H1 (cell line): ENCODE results near the gene TMEM269. TPM values are rescaled to one million over a fixed set of nuclear protein-coding genes. Genes with fewer than 3 reads are reported as not detected.

Experiments used
- CTCF ChIA-PET: fragments of 300-600 bp; sonication (Branson Sonifier 250); formaldehyde crosslinking; loops from one replicate; lab custom pipeline; 2021; ENCODE audit not compliant: partially characterized antibody; lab: Charles Lee
- POLR2A ChIA-PET: fragments of 300-600 bp; sonication (Branson Sonifier 250); formaldehyde crosslinking; loops from one replicate; lab custom pipeline; 2021; ENCODE audit warnings: inconsistent platforms; ENCODE audit not compliant: partially characterized antibody; lab: Charles Lee
- DNase-seq, 2 experiments: peaks; one replicate each; pipeline versions ENCODE4 v3.0.0 to v3.0.0-alpha.2; 2010 to 2022; ENCODE audit warnings: low spot score in 2 of 2, low read depth in 1 of 2, mixed read lengths in 1 of 2
- FAIRE-seq: peaks from 2 replicates; lab custom pipeline; 2011; peaks lifted over from hg19 to GRCh38; lab: Jason Lieb, UNC
- H2AFZ ChIP-seq: 2 replicates; pipeline ENCODE4 v1.8.1; 2012; ENCODE audit warnings: low read length, inconsistent platforms
- H2AK5ac ChIP-seq: 2 replicates; pipeline ENCODE4 v1.6.1; 2013; ENCODE audit warnings: low read depth, low read length
- H2BK120ac ChIP-seq: replicated peaks from 2 replicates; pipeline ENCODE3; 2013; ENCODE audit warnings: low read depth, low read length, inconsistent platforms
- H2BK12ac ChIP-seq: 2 replicates; pipeline ENCODE4 v1.6.1; 2013; ENCODE audit warnings: low read depth, low read length
- H2BK15ac ChIP-seq: 2 replicates; pipeline ENCODE4 v1.6.1; 2013; ENCODE audit warnings: low read length
- H2BK20ac ChIP-seq: 2 replicates; pipeline ENCODE4 v1.6.1; 2013; ENCODE audit warnings: low read length
- H2BK5ac ChIP-seq: 2 replicates; pipeline ENCODE4 v1.6.1; 2013; ENCODE audit warnings: low read depth, low read length
- H3K14ac ChIP-seq: 2 replicates; pipeline ENCODE4 v1.6.1; 2013; ENCODE audit warnings: inconsistent platforms; ENCODE audit not compliant: insufficient read length
- H3K18ac ChIP-seq: 2 replicates; pipeline ENCODE4 v1.6.1; 2013; ENCODE audit warnings: low read length; ENCODE audit errors: extremely low read depth
- H3K23ac ChIP-seq: 2 replicates; pipeline ENCODE4 v1.6.1; 2013; ENCODE audit warnings: inconsistent platforms; ENCODE audit not compliant: insufficient read length
- H3K23me2 ChIP-seq: 2 replicates; pipeline ENCODE4 v1.6.1; 2013; ENCODE audit warnings: low read depth, low read length
- H3K27ac ChIP-seq: 2 replicates; pipeline ENCODE4 v1.6.1; 2011; ENCODE audit warnings: low read depth, low read length, inconsistent platforms
- H3K27me3 ChIP-seq, 4 experiments: replicated peaks in 1 of 4; 1 replicate in 1 of 4; 2 replicates in 3 of 4; pipeline versions ENCODE4 v1.6.1 to v1.8.1; 2011 to 2013; ENCODE audit warnings: low read length in 3 of 4, mild to moderate bottlenecking in 3 of 4, inconsistent platforms in 2 of 4, mixed read lengths in 2 of 4, moderate library complexity in 1 of 4; ENCODE audit not compliant: control insufficient read depth in 3 of 4, insufficient read depth in 3 of 4; ENCODE audit errors: extremely low read depth in 1 of 4
- H3K36me3 ChIP-seq, 4 experiments: 2 replicates each; pipeline versions ENCODE4 v1.6.1 to v1.8.1; 2011 to 2013; ENCODE audit warnings: mild to moderate bottlenecking in 4 of 4, low read length in 3 of 4, moderate library complexity in 2 of 4, control low read depth in 1 of 4, inconsistent platforms in 1 of 4; ENCODE audit not compliant: insufficient read depth in 4 of 4, control insufficient read depth in 2 of 4
- H3K4ac ChIP-seq: replicated peaks from 2 replicates; pipeline ENCODE3; 2013; ENCODE audit warnings: low read length, low read depth, mixed read lengths, inconsistent platforms; ENCODE audit not compliant: insufficient read length
- H3K4me1 ChIP-seq, 4 experiments: replicated peaks in 1 of 4; 1 replicate in 1 of 4; 2 replicates in 3 of 4; pipeline versions ENCODE4 v1.6.1 to v1.8.1; 2011 to 2013; ENCODE audit warnings: low read length in 3 of 4, inconsistent platforms in 2 of 4, mixed read lengths in 1 of 4; ENCODE audit not compliant: insufficient read depth in 4 of 4, control insufficient read depth in 3 of 4
- H3K4me2 ChIP-seq, 2 experiments: 2 replicates each; pipeline versions ENCODE4 v1.6.1 to v1.8.1; 2011 to 2013; ENCODE audit warnings: low read depth in 2 of 2, low read length in 2 of 2, control low read depth in 1 of 2, inconsistent platforms in 1 of 2, mild to moderate bottlenecking in 1 of 2; ENCODE audit not compliant: insufficient read depth in 1 of 2
- H3K4me3 ChIP-seq, 4 experiments: fragments of 200-600, 300-600 bp in 1 of 4; sonication (generic), shearing (Covaris generic), sonication (Bioruptor Twin) in 1 of 4; 2 replicates each; pipeline versions ENCODE4 v1.5.1 to v1.8.1; 2011 to 2016; ENCODE audit warnings: low read length in 4 of 4, low read depth in 3 of 4, control low read depth in 2 of 4, inconsistent platforms in 2 of 4, mild to moderate bottlenecking in 2 of 4, mixed read lengths in 1 of 4, moderate library complexity in 1 of 4; ENCODE audit not compliant: insufficient read depth in 2 of 4; ENCODE audit errors: extremely low read depth in 1 of 4
- H3K56ac ChIP-seq: replicated peaks from 2 replicates; pipeline ENCODE3; 2013; ENCODE audit warnings: low read depth, mild to moderate bottlenecking, mixed read lengths, low read length, inconsistent platforms; ENCODE audit not compliant: insufficient read length
- H3K79me1 ChIP-seq: 2 replicates; pipeline ENCODE4 v1.6.1; 2013; ENCODE audit warnings: low read depth, low read length, control low read depth
- H3K79me2 ChIP-seq, 2 experiments: 2 replicates each; pipeline versions ENCODE4 v1.6.1 to v1.8.1; 2012 to 2013; ENCODE audit warnings: low read length in 2 of 2, mild to moderate bottlenecking in 2 of 2, inconsistent platforms in 1 of 2; ENCODE audit not compliant: insufficient read depth in 2 of 2, control insufficient read depth in 1 of 2
- H3K9ac ChIP-seq, 4 experiments: replicated peaks in 1 of 4; 1 replicate in 1 of 4; 2 replicates in 3 of 4; pipeline versions ENCODE4 v1.6.1 to v1.8.1; 2011 to 2013; ENCODE audit warnings: low read depth in 3 of 4, low read length in 3 of 4, control low read depth in 2 of 4, mild to moderate bottlenecking in 2 of 4, moderate library complexity in 2 of 4, inconsistent platforms in 1 of 4; ENCODE audit errors: extremely low read depth in 1 of 4
- H3K9me3 ChIP-seq, 2 experiments: 2 replicates each; pipeline versions ENCODE4 v1.6.1 to v1.8.1; 2012 to 2013; ENCODE audit warnings: mild to moderate bottlenecking in 2 of 2, moderate library complexity in 2 of 2, control low read depth in 1 of 2, inconsistent platforms in 1 of 2, low read depth in 1 of 2, low read length in 1 of 2, mixed read lengths in 1 of 2; ENCODE audit not compliant: insufficient read depth in 2 of 2
- H4K20me1 ChIP-seq, 2 experiments: replicated peaks in 1 of 2; 2 replicates each; pipeline versions ENCODE3 to v1.8.1; 2011 to 2013; ENCODE audit warnings: inconsistent platforms in 2 of 2, low read length in 2 of 2, mild to moderate bottlenecking in 1 of 2; ENCODE audit not compliant: insufficient read depth in 2 of 2, control insufficient read depth in 1 of 2
- H4K5ac ChIP-seq: 2 replicates; pipeline ENCODE4 v1.6.1; 2013; ENCODE audit warnings: low read length, low read depth, mixed read lengths, inconsistent platforms; ENCODE audit not compliant: insufficient read length
- H4K8ac ChIP-seq: 2 replicates; pipeline ENCODE4 v1.8.0; 2013; ENCODE audit warnings: mild to moderate bottlenecking, moderate library complexity, low read length, inconsistent platforms; ENCODE audit not compliant: insufficient read depth; ENCODE audit errors: extremely low read depth
- H4K91ac ChIP-seq: replicated peaks from 2 replicates; pipeline ENCODE3; 2013; ENCODE audit warnings: low read length, mixed read lengths, inconsistent platforms; ENCODE audit not compliant: insufficient read length
- ATF2 ChIP-seq: IDR thresholded peaks from 2 replicates; pipeline ENCODE4 v1.6.1; 2012; ENCODE audit warnings: low read length, inconsistent platforms
- CEBPB ChIP-seq: IDR thresholded peaks from 2 replicates; pipeline ENCODE4 v1.6.1; 2012; ENCODE audit warnings: low read depth, low read length
- KDM1A ChIP-seq: fragments of 200-600, 300-600 bp; sonication (generic); IDR thresholded peaks from 2 replicates; pipeline ENCODE4 v1.7.1; 2016; ENCODE audit warnings: mild to moderate bottlenecking, low read length, borderline replicate concordance
- NANOG ChIP-seq: IDR thresholded peaks from 2 replicates; pipeline ENCODE4 v1.6.1; 2011; ENCODE audit warnings: low read length, low read depth, mild to moderate bottlenecking, inconsistent platforms; ENCODE audit not compliant: insufficient read depth, poor library complexity, severe bottlenecking
- RFX5 ChIP-seq: IDR thresholded peaks from 2 replicates; pipeline ENCODE4 v1.6.1; 2011; ENCODE audit warnings: low read depth, low read length, improper control_type of control experiment, borderline replicate concordance
- SAP30 ChIP-seq: fragments of 300-600 bp; sonication (generic); IDR thresholded peaks from 2 replicates; pipeline ENCODE4 v1.7.1; 2012; ENCODE audit warnings: low read length, moderate library complexity, mild to moderate bottlenecking, inconsistent platforms; ENCODE audit not compliant: insufficient read depth, insufficient replicate concordance
- SP4 ChIP-seq: IDR thresholded peaks from 2 replicates; pipeline ENCODE4 v1.6.1; 2012; ENCODE audit warnings: low read length, inconsistent platforms
- TBP ChIP-seq: IDR thresholded peaks from 2 replicates; pipeline ENCODE4 v1.6.1; 2011; ENCODE audit warnings: low read depth, low read length, improper control_type of control experiment
- WGBS, 2 experiments: shearing (Covaris generic) in 1 of 2; methylation state at CpG; one replicate each; pipeline versions ENCODE4 v1.1.6 to v1.1.7; 2013 to 2015; ENCODE audit warnings: low lambda C conversion rate in 2 of 2, mixed read lengths in 2 of 2, inconsistent platforms in 1 of 2, low coverage in 1 of 2, missing lambda C conversion rate in 1 of 2; ENCODE audit not compliant: insufficient replicate concordance in 2 of 2, insufficient coverage in 1 of 2, insufficient read length in 1 of 2; ENCODE audit errors: extremely low coverage in 1 of 2, missing lambda C conversion rate in 1 of 2; 5-methylcytosine and 5-hydroxymethylcytosine counted together
- polyA plus RNA-seq, 7 experiments: library from polyadenylated mRNA; depleted of rRNA in 3 of 7; stranded (reverse) in 5 of 7; unstranded in 2 of 7; fragments of >200 nt in 5 of 7; fragments of 200-250 nt in 2 of 7; gene quantifications; 1 replicate in 5 of 7; 2 replicates in 1 of 7; 4 replicates in 1 of 7; pipeline versions ENCODE4 v1.2.1 to v1.2.3, GENCODE V29; 2011 to 2013; ENCODE audit warnings: missing spikeins in 2 of 7, mixed read lengths in 2 of 7
- total RNA-seq: library from RNA; stranded (reverse); fragmentation: NEBNext Ultra II Directional; extraction: Animal tissue kit (Norgen Biotek cat#: 25700); gene quantifications from 2 replicates; pipeline ENCODE4 v1.2.1, GENCODE V29; 2021

Gene TMEM269
- total and polyA plus RNA-seq, 2 of the 8 experiments (the other 6 are each of a cell fraction or from before 2014, with no cell fraction given) = 0.14 to 0.35 TPM

DNA sequence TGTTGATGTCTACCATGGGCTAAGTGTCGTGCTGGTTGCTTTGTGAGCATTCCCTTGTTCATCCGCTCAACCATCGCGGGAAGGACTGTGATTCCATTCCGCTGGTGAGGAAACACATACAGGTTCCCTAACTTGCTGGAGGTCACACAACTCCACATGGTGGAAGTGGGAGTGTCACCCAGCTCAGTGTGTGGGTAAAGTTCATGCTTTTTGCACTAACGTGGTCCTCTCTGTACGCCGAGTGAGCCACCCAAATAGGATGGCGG, 40.7 kb upstream of the TMEM269 start:
- H3K14ac ChIP-seq = no peak overlapping the region
- ChIA-PET POLR2A (interaction anchor here (1.3 to 3.7 kb wide), 5 partner anchors 13 to 78 kb away, joined by 3 to 9 read pairs (median 5); partner anchors contain the start of genes C1orf50, P3H1 and YBX1), CTCF (interaction anchor here (1.3 to 9.8 kb wide), 3 partner anchors 9 to 166 kb away, joined by 5 to 77 read pairs (median 62); no protein-coding TSS in a partner anchor)
- H3K18ac ChIP-seq = no peak overlapping the region
- H2BK5ac ChIP-seq = no peak overlapping the region
- peaks cover 0 to 6% of the 10 kb centered on the region in 2 experiments for H4K20me1 ChIP-seq
- WGBS, 2 experiments = 93% methylated on average over 9 of the region's 9 CpGs; no CpG with 5 or more reads in 1 of the 2 experiments
- peaks cover 0 to 30% (median 24%) of the 10 kb centered on the region in 4 experiments; a peak in 6 of 7 replicates for H3K4me1 ChIP-seq
- peaks cover 5% of the 10 kb centered on the region; the same call in 1 of the 2 replicates for H3K23me2 ChIP-seq
- H4K5ac ChIP-seq = no peak overlapping the region
- peaks cover 2% of the 10 kb centered on the region; the same call in 1 of the 2 replicates for H3K79me1 ChIP-seq
- no peak overlapping the region for H3K9ac ChIP-seq
- FAIRE-seq (no peak), DNase-seq (no peak)
- peaks cover 3 to 14% (median 4%) of the 10 kb centered on the region in 4 experiments; a peak in 7 of 8 replicates for H3K36me3 ChIP-seq
- H2BK20ac ChIP-seq = no peak overlapping the region
- H3K27ac ChIP-seq = no peak overlapping the region
- H2AFZ ChIP-seq = no peak overlapping the region
- no peaks in the 10 kb centered on the region for H3K79me2 ChIP-seq
- no peak overlapping the region for H3K23ac ChIP-seq
- no peak overlapping the region for H4K8ac ChIP-seq
- no peak overlapping the region for H3K4ac ChIP-seq
- H2BK15ac ChIP-seq = no peak overlapping the region
- no peak overlapping the region for H3K56ac ChIP-seq
- H2BK12ac ChIP-seq = peak overlapping the region; percentile 14; the same call in 1 of the 2 replicates
- H3K27me3 ChIP-seq = no peaks in the 10 kb centered on the region
- H3K4me3 ChIP-seq = no peak overlapping the region
- H3K9me3 ChIP-seq = no peaks in the 10 kb centered on the region
- H2BK120ac ChIP-seq = no peak overlapping the region
- no peak overlapping the region for H2AK5ac ChIP-seq
- no peak overlapping the region for H3K4me2 ChIP-seq
- H4K91ac ChIP-seq = no peak overlapping the region
- TF ChIP-seq RFX5 (no peak), CEBPB (no peak), NANOG (no peak), TBP (no peak), SP4 (no peak), ATF2 (no peak), SAP30 (no peak), KDM1A (no peak)
